OCI-LY1 (cell line): ENCODE data around the gene ABTB2.

Experiments
- CTCF ChIP-seq: fragments of 200-600 bp; sonication (generic), shearing (Covaris generic); IDR thresholded peaks from 2 replicates; pipeline ENCODE4 v1.5.1; 2017; ENCODE audit warnings: mild to moderate bottlenecking, antibody characterized with exemption, low read length, moderate library complexity, mixed read lengths
- EZH2 ChIP-seq: fragments of 200-600 bp; sonication (generic), shearing (Covaris generic); IDR thresholded peaks from 2 replicates; pipeline ENCODE4 v1.8.0; 2017; ENCODE audit warnings: borderline replicate concordance, mixed run types, mild to moderate bottlenecking, antibody characterized with exemption, low read length, moderate library complexity, mixed read lengths

GRCh38 chr11:34335331-34335730, 22.5 kb downstream of the ABTB2 start:
- no peak for TF ChIP-seq EZH2
- no peak for TF ChIP-seq CTCF
